Ascending aorta (tissue), 2 donors: ENCODE data around the gene KIAA0040. TPM values are rescaled to one million over a fixed set of nuclear protein-coding genes. Genes with fewer than 3 reads are reported as not detected.

Experiments
- DNase-seq, 2 donors: peaks; one replicate each; pipeline ENCODE4 v3.0.0-alpha.2; 2019; ENCODE audit warnings: low spot score in 2 of 2
- H3K27ac ChIP-seq, 2 donors: fragments of 200-600 bp; sonication (generic); one replicate each; pipeline ENCODE4 v1.5.1; 2016 to 2017; ENCODE audit warnings: mild to moderate bottlenecking in 1 of 2
- H3K27me3 ChIP-seq: fragments of 200-600 bp; sonication (generic); one replicate; pipeline ENCODE4 v1.5.1; 2017
- H3K36me3 ChIP-seq, 2 donors: fragments of 200-600 bp; sonication (generic); one replicate each; pipeline ENCODE4 v1.5.1; 2016
- H3K4me1 ChIP-seq, 2 donors: fragments of 200-600 bp; sonication (generic); one replicate each; pipeline ENCODE4 v1.5.1; 2016 to 2017; ENCODE audit warnings: mild to moderate bottlenecking in 1 of 2
- H3K4me3 ChIP-seq, 2 donors: fragments of 200-600 bp; sonication (generic); one replicate each; pipeline ENCODE4 v1.5.1; 2016 to 2017; ENCODE audit warnings: mild to moderate bottlenecking in 1 of 2
- H3K9me3 ChIP-seq, 2 donors: fragments of 200-600 bp; sonication (generic); one replicate each; pipeline ENCODE4 v1.5.1; 2016
- intact Hi-C: fragments of 100-400 bp; cut with DNase I; formaldehyde crosslinking; loops from one replicate; pipeline ENCODE4 v1.15.1; 2023
- total RNA-seq: library from RNA; depleted of rRNA; stranded (reverse); fragments of >200 nt; gene quantifications from one replicate; pipeline ENCODE4 v1.1.0, GENCODE V29; 2016
- TF ChIP-seq, protein P1 (sequence below), 3 experiments: fragments of 200-600 bp in 2 of 3; fragments of 450-650 bp in 1 of 3; sonication (generic) in 2 of 3; IDR thresholded peaks; one replicate each; pipeline ENCODE4 v1.5.1; 2016 to 2019; ENCODE audit warnings: antibody characterized with exemption in 3 of 3, mild to moderate bottlenecking in 1 of 3, moderate library complexity in 1 of 3

Gene KIAA0040
- total RNA-seq, 1 donor from 2014 or later = 36.7 TPM

DNA sequence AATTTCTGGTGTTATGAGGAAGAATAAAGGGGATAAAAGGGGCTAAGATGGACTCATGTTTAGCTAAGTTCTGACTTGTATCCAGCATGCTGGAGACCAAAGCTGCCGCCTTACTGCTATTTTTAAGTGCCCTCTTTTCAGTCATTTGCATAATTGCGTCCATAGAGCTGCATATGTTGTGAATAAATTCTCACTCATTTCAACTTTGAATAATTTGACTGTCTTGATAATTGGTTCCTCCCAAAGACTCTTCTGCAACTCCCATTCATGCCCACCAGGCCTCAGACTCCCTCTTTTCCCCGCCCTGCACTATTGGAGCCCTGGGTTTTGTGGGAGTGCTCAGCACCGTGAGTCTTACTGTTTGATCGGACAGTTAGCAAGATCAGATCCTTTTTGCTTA is 45.0 kb downstream of the KIAA0040 start:
- H3K27me3 ChIP-seq = no peaks in the 10 kb centered on the region
- TF ChIP-seq, protein P1, sequence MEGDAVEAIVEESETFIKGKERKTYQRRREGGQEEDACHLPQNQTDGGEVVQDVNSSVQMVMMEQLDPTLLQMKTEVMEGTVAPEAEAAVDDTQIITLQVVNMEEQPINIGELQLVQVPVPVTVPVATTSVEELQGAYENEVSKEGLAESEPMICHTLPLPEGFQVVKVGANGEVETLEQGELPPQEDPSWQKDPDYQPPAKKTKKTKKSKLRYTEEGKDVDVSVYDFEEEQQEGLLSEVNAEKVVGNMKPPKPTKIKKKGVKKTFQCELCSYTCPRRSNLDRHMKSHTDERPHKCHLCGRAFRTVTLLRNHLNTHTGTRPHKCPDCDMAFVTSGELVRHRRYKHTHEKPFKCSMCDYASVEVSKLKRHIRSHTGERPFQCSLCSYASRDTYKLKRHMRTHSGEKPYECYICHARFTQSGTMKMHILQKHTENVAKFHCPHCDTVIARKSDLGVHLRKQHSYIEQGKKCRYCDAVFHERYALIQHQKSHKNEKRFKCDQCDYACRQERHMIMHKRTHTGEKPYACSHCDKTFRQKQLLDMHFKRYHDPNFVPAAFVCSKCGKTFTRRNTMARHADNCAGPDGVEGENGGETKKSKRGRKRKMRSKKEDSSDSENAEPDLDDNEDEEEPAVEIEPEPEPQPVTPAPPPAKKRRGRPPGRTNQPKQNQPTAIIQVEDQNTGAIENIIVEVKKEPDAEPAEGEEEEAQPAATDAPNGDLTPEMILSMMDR (IDR thresholded peaks at IDR 0.05) = no peak
- no peaks in the 10 kb centered on the region for H3K4me1 ChIP-seq
- no peak for DNase-seq
- H3K27ac ChIP-seq = no peak overlapping the region
- H3K4me3 ChIP-seq = no peak overlapping the region
- no peaks in the 10 kb centered on the region for H3K9me3 ChIP-seq
- intact Hi-C loops = no loop called here
- no peaks in the 10 kb centered on the region for H3K36me3 ChIP-seq

DNA sequence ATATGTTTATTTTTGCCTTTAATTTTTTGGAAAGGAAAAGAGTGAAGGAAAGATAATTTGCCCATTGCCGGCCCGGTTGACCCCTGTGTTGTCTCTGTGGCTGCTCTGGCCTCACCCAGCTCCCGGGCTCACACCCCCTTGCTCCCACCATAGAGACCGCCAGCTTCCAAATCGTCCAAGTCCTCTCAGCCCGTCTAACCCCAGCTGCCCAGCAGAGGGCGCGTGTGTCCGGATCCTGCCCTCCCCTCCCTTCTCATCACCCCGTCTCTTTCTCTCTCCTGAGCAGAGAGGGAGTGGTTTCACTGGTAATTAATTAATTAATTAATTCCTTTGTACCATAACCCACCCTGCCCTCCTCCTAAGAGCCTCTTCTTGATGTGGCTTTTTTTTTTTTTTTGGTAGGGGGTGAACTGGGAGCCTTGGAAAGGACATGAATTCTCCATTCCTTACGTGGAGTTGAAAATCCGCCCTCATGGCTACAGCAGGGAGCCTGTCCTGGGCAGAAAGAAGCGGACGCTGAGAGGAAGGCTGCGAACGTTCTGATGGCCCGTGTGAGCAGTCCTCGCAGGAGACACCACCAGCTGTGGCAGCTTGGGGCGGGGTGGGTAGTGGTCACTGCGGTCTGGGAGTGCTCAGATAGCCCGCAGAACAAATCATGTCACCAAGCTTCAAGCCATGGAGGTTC is 45.9 kb downstream of the KIAA0040 start:
- intact Hi-C loops = no loop called here
- H3K9me3 ChIP-seq = no peaks in the 10 kb centered on the region
- no peak overlapping the region for H3K4me3 ChIP-seq
- DNase-seq = peak in 1 of 2 donors; percentile 80
- H3K4me1 ChIP-seq = no peaks in the 10 kb centered on the region
- no peaks in the 10 kb centered on the region for H3K27me3 ChIP-seq
- H3K36me3 ChIP-seq = no peaks in the 10 kb centered on the region
- no peak overlapping the region for H3K27ac ChIP-seq
- TF ChIP-seq, protein P1 (IDR thresholded peaks at IDR 0.05) = peak; percentile 32 to 78 (median 68)

DNA sequence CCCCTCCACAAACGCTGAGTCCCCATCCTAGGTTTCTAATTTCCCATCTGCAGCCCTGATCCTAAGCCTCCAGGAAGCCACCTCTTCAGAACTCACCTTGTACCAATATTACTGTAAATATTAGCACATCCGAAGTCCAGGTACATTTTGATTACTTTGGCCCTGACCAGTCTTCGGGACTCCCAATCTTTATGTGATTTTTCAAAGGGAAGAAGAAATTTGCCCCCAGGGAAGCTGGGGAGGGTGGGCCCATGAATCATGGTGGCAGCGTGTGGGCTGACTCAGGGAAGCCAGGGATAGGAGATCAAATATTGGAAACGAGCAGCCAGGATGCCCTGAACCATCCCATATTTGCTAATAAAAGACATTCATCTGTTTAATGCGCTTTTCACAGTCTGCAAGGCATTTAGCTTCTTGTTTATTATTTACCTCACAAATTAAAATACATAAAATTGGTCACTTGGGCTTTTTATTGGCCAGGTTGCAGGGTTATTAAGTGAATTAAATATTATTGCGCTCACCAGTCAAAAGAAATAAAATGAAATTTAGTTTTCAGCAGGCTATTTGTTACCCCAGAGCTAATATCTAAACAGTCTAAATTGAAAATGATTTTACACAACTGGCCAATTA is 46.6 kb downstream of the KIAA0040 start:
- no peak for DNase-seq
- Histone ChIP-seq H3K9me3 (no peaks in the 10 kb centered on the region), H3K27ac (no peak overlapping the region), H3K4me3 (no peak overlapping the region), H3K36me3 (no peaks in the 10 kb centered on the region), H3K4me1 (no peaks in the 10 kb centered on the region), H3K27me3 (no peaks in the 10 kb centered on the region)
- intact Hi-C loops = no loop called here
- TF ChIP-seq, protein P1 (IDR thresholded peaks at IDR 0.05) = no peak

DNA sequence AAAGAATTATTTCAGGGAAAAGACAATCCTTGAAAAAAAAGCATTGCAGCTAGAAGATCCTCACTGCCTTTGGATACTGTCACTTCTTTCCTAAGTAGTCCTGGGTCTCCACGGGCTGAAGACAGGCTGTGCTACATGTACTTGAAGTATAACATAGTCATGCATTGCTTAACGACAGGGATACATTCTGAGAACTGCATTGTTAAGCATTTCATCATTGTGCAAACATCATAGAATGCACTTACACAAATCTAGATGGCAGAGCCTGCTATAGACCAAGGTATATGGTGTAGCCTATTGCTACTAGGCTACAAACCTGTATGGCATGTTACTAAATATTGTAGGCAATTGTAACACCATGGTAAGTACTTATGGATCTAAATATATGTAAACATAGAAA is 54.0 kb downstream of the KIAA0040 start:
- no peaks in the 10 kb centered on the region for H3K36me3 ChIP-seq
- H3K4me3 ChIP-seq = no peak overlapping the region
- no peaks in the 10 kb centered on the region for H3K9me3 ChIP-seq
- H3K27ac ChIP-seq = no peak overlapping the region
- intact Hi-C loops = no loop called here
- TF ChIP-seq, protein P1 (IDR thresholded peaks at IDR 0.05) = no peak
- no peaks in the 10 kb centered on the region for H3K27me3 ChIP-seq
- DNase-seq = no peak
- no peaks in the 10 kb centered on the region for H3K4me1 ChIP-seq

DNA sequence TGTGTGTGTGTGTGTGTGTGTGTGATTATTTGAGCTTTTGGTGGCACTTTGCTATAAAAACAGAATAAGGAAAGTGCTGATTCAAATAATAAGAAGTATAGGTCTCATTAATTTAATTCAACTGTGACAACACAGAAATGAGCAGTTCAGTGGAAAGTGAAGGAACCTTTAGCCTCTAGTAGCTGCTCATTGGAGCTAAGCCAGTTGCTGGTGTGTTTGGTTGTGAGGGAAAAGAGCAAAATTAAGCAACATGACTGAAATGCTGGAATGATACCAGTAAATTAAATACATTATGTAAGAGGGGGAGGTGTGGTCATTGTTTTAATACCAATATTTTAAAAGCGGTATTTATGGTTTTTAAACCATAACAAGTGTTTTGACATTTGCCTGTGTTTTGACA is 55.2 kb downstream of the KIAA0040 start:
- no peaks in the 10 kb centered on the region for H3K36me3 ChIP-seq
- no peaks in the 10 kb centered on the region for H3K27me3 ChIP-seq
- H3K27ac ChIP-seq = no peak overlapping the region
- peaks cover 0 to 4% of the 10 kb centered on the region in 2 donors for H3K4me1 ChIP-seq
- intact Hi-C loops = no loop called here
- H3K9me3 ChIP-seq = no peaks in the 10 kb centered on the region
- DNase-seq = no peak
- H3K4me3 ChIP-seq = no peak overlapping the region
- TF ChIP-seq, protein P1 (IDR thresholded peaks at IDR 0.05) = no peak
